ENCODE data around the gene ABL2. TPM values are rescaled to one million over a fixed set of nuclear protein-coding genes. Genes with fewer than 3 reads are reported as not detected.
A peak's percentile ranks its signal among the peaks of the same experiment; 100 is the strongest.

The ABL2 gene
- total and polyA plus RNA-seq, 2 donors (not counting 1 experiment from before 2014, with no cell fraction given) = 2.6 to 20.0 TPM

- peak overlapping the region; percentile 27 for H3K27ac Mint-ChIP-seq
- Histone ChIP-seq H4K20me1 (ENCODE audit: control insufficient read depth, insufficient read depth, low read length, poor library complexity, severe bottlenecking) (peaks cover 29% of the 10 kb centered on the region), H3K4me2 (replicated peaks; ENCODE audit: low read depth, low read length, poor library complexity, severe bottlenecking) (no peak overlapping the region), H3K79me2 (ENCODE audit: control insufficient read depth, insufficient read depth, low read length) (peaks cover 55% of the 10 kb centered on the region), H2AFZ (ENCODE audit: insufficient read depth, low read depth, low read length, poor library complexity, severe bottlenecking) (no peak overlapping the region), H3K4me1 (ENCODE audit: control insufficient read depth in 2 of 2, insufficient read depth in 2 of 2, low read length in 2 of 2) (peaks cover 26 to 36% of the 10 kb centered on the region in 2 donors), H3K9ac (ENCODE audit: low read length) (no peak overlapping the region), H3K27ac (ENCODE audit: low read length in 2 of 2) (peak overlapping the region in 1 of 2 donors; percentile 25), H3K4me3 (ENCODE audit: control extremely low read depth in 1 of 5, extremely low read depth in 1 of 5, insufficient read depth in 1 of 5, low read depth in 2 of 5, low read length in 4 of 5) (no peak overlapping the region), H3K9me3 (ENCODE audit: control extremely low read depth in 1 of 3, control insufficient read depth in 2 of 3, insufficient read depth in 1 of 3, low read length in 2 of 3) (no peaks in the 10 kb centered on the region), H3K36me3 (replicated peaks in 1 of 2; ENCODE audit: control extremely low read depth in 1 of 2, control insufficient read depth in 1 of 2, extremely low read depth in 1 of 2, insufficient read depth in 2 of 2, low read length in 1 of 2) (peaks cover 4 to 74% of the 10 kb centered on the region in 2 experiments), H3K27me3 (replicated peaks in 1 of 4; ENCODE audit: control extremely low read depth in 1 of 4, control insufficient read depth in 3 of 4, insufficient read depth in 4 of 4, low read length in 3 of 4) (no peaks in the 10 kb centered on the region)
- intact Hi-C loops (cut with micrococcal nuclease) = no loop called here
- no peak for ATAC-seq (ENCODE audit: low read depth)
- no peaks in the 10 kb centered on the region for H3K9me3 Mint-ChIP-seq (ENCODE audit: insufficient read depth)
- no peak overlapping the region for H3K4me3 Mint-ChIP-seq
- H3K27me3 Mint-ChIP-seq = no peaks in the 10 kb centered on the region
- 99% methylated on average over 6 of the region's 8 CpGs for WGBS (ENCODE audit: insufficient coverage)
- CTCF ChIA-PET = interaction anchor here (1.1 kb wide), 1 partner anchor 30 kb away, joined by 3 read pairs; no protein-coding TSS in a partner anchor
- POLR2A ChIA-PET = no interaction called here
- TF ChIP-seq EZH2 (IDR thresholded peaks at IDR 0.05; ENCODE audit: borderline replicate concordance, insufficient read depth, low read depth, low read length, poor library complexity, severe bottlenecking) (no peak), CTCF (IDR thresholded peaks at IDR 0.05) (no peak)
- no peak for DNase-seq
- H3K4me1 Mint-ChIP-seq = peaks cover 44% of the 10 kb centered on the region
Observed at GRCh38 chr1:179090522-179090921, 139.0 kb downstream of the ABL2 start.

- DNase-seq (no peak), ATAC-seq (ENCODE audit: low read depth) (no peak)
- intact Hi-C loops (cut with micrococcal nuclease) = no loop called here
- POLR2A ChIA-PET = no interaction called here
- H3K4me1 ChIP-seq (ENCODE audit: control insufficient read depth in 2 of 2, insufficient read depth in 2 of 2, low read length in 2 of 2) = peaks cover 26 to 36% of the 10 kb centered on the region in 2 donors
- no peaks in the 10 kb centered on the region for H3K9me3 ChIP-seq (ENCODE audit: control extremely low read depth in 1 of 3, control insufficient read depth in 2 of 3, insufficient read depth in 1 of 3, low read length in 2 of 3)
- H3K79me2 ChIP-seq (ENCODE audit: control insufficient read depth, insufficient read depth, low read length) = peaks cover 60% of the 10 kb centered on the region
- Mint-ChIP-seq H3K9me3 (ENCODE audit: insufficient read depth) (no peaks in the 10 kb centered on the region), H3K4me3 (no peak overlapping the region), H3K4me1 (peaks cover 47% of the 10 kb centered on the region), H3K27me3 (no peaks in the 10 kb centered on the region), H3K27ac (peak overlapping the region; percentile 88)
- peak overlapping the region; percentile 62 for H3K4me2 ChIP-seq (replicated peaks; ENCODE audit: low read depth, low read length, poor library complexity, severe bottlenecking)
- peaks cover 32% of the 10 kb centered on the region for H4K20me1 ChIP-seq (ENCODE audit: control insufficient read depth, insufficient read depth, low read length, poor library complexity, severe bottlenecking)
- CTCF ChIA-PET = interaction anchor here (1.1 to 1.2 kb wide), 2 partner anchors 31 to 278 kb away, joined by 3 to 4 read pairs; no protein-coding TSS in a partner anchor
- H3K36me3 ChIP-seq (replicated peaks in 1 of 2; ENCODE audit: control extremely low read depth in 1 of 2, control insufficient read depth in 1 of 2, extremely low read depth in 1 of 2, insufficient read depth in 2 of 2, low read length in 1 of 2) = peaks cover 4 to 71% of the 10 kb centered on the region in 2 experiments
- H2AFZ ChIP-seq (ENCODE audit: insufficient read depth, low read depth, low read length, poor library complexity, severe bottlenecking) = no peak overlapping the region
- 98% methylated on average over 7 of the region's 16 CpGs for WGBS (ENCODE audit: insufficient coverage)
- H3K27me3 ChIP-seq (replicated peaks in 1 of 4; ENCODE audit: control extremely low read depth in 1 of 4, control insufficient read depth in 3 of 4, insufficient read depth in 4 of 4, low read length in 3 of 4) = no peaks in the 10 kb centered on the region
- H3K27ac ChIP-seq (ENCODE audit: low read length in 2 of 2) = peak overlapping the region in 1 of 2 donors; percentile 83
- no peak for TF ChIP-seq CTCF (IDR thresholded peaks at IDR 0.05)
- TF ChIP-seq EZH2 (IDR thresholded peaks at IDR 0.05; ENCODE audit: borderline replicate concordance, insufficient read depth, low read depth, low read length, poor library complexity, severe bottlenecking) = no peak
- H3K9ac ChIP-seq (ENCODE audit: low read length) = no peak overlapping the region
- H3K4me3 ChIP-seq (ENCODE audit: control extremely low read depth in 1 of 5, extremely low read depth in 1 of 5, insufficient read depth in 1 of 5, low read depth in 2 of 5, low read length in 4 of 5) = no peak overlapping the region
Observed at GRCh38 chr1:179089827-179090482, 139.5 kb downstream of the ABL2 start.

Measured in B cell (primary cell).